Choroid plexus epithelial cell (primary cell): ENCODE results near the gene BCL11B.

ENCODE experiments used
- DNase-seq: peaks from one replicate; pipeline ENCODE4 v3.0.0-alpha.2; 2010; ENCODE audit warnings: low read depth
- H3K4me3 ChIP-seq: 2 replicates; pipeline ENCODE4 v1.5.1; 2011; ENCODE audit warnings: low read depth, mild to moderate bottlenecking, control low read depth, low read length, moderate library complexity
- CTCF ChIP-seq: conservative IDR thresholded peaks from 2 replicates; pipeline ENCODE4 v1.5.1; 2011; ENCODE audit warnings: low read depth, mild to moderate bottlenecking, control low read depth, inconsistent platforms, low read length, moderate library complexity

BCL11B gene

DNA sequence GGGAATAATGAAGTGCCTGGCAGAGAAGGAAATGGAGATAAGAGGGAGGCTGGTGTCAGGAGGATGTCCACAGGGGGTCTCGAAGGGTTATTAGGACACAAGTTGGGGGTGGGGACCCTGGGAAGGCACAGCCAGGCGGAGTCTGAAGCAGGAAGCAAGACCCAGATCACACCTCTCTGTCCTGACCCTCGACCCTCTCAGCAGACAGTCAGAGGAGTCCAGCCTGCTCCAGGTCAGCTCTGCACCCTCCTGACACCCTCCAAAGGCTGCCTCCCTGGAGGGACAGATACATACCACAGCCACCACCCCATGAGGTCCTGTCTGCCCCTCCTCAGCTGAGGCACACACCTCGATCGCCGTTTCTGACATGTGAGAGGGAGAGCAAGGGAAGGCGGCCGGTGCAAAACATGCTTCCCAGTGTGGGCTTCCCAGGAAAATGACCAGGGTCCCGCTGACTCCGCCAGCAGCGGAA lies 9.0 kb downstream of the BCL11B start:
- H3K4me3 ChIP-seq: no peak overlapping the region
- TF ChIP-seq CTCF: no peak
- no peak for DNase-seq

DNA sequence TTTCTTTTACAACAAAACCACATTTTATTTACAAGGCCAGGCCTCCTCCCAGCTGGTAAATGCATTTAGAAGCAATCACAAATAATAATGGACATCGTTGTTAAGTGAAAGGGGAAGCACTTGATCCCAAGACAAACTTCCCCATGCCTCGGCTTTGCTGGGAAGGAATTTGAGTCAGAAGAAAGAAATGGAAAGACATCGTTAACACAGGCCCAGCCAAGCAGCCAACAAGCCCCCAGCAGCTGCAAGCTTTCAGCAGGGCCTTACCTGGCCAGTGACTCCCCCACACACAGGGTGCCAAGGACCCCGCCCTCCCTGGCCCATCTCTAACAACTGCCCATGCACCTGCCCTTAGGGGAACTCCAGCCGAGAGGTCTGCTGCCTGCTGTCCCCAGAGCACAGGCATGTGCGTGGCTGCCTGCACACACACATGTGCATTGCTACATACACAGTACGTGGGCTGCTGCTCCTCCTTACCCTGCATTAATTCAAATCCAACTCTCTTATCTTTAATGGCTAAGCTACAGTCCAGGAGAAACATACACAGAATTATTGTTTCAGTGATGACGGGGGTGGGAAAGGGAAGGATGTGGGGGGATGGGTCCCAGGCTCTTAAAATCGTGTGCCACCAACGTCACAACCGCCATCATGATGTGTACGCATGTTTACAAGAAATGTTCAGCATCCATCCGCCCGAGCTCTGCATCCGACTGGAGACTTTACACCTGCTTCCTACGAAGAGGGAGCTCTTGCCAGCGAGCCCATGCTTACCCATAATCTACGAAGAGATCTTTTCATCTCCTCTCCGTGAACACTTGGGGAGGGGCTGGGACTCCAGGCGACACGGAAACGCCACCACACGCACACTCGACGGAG lies 9.8 kb downstream of the BCL11B start:
- H3K4me3 ChIP-seq: no peak overlapping the region
- no peak for DNase-seq
- no peak for TF ChIP-seq CTCF

- no peak overlapping the region for H3K4me3 ChIP-seq
- no peak for TF ChIP-seq CTCF
- no peak for DNase-seq
Measured at GRCh38 chr14:99260587-99261551, 11.1 kb downstream of the BCL11B start.

- no peak for TF ChIP-seq CTCF
- H3K4me3 ChIP-seq: no peak overlapping the region
- DNase-seq: no peak
Measured at GRCh38 chr14:99260116-99260515, 11.9 kb downstream of the BCL11B start.

DNA sequence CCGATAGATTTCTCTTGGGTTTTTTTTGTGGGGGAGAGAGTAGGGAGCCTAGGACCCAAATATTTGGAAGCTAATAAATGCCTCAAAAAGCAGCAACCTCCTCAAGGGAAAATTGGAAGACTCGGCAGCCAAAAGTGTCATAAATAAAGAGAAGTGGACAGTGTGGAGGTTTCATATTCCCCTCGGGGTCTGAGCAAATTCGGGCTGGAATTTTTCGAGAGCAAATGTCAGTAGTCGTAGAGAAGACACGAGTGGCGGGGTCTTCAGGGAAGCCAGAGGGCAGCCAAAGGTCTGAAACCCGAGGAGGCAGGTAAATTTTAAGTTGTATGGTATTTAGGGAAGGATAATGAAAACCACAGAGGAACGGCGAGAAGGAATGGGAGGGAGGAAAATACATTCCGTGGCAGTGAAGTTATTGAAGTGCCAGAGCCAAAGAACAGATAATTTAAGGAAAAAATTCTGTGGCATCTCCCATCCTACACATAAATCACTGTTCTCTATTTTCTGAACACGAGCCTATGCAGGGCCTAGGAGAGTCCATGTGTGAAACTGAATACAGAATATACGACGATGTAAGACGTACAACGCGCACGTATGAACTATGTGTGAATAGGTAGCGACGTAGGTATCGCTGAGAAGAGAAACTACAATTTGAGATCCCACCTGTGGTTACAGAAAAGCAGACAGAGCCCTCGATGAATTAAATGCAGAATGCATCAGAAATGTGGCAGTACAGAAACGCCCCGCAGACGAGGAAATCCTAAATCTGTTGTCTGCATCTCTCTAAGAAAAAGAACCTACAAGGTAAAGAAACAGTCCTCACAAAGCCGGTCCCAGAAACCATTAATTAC lies 12.9 kb downstream of the BCL11B start:
- TF ChIP-seq CTCF: no peak
- no peak overlapping the region for H3K4me3 ChIP-seq
- no peak for DNase-seq

- no peak for DNase-seq
- no peak overlapping the region for H3K4me3 ChIP-seq
- no peak for TF ChIP-seq CTCF
Measured at GRCh38 chr14:99258341-99258861, 13.6 kb downstream of the BCL11B start.
